Measurements from ENCODE around the gene TMEM187. TPM values are rescaled to one million over a fixed set of nuclear protein-coding genes. Genes with fewer than 3 reads are reported as not detected.

The TMEM187 gene
- polyA plus RNA-seq, 2 of the 4 experiments (the other 2 are of a cell fraction), result 7.8 to 10.6 TPM

- Histone ChIP-seq H3K9me3 (no peaks in the 10 kb centered on the region), H3K27ac (no peak overlapping the region), H3K4me2 (no peak overlapping the region), H3K4me3 (no peak overlapping the region), H3K4me1 (peaks cover 10% of the 10 kb centered on the region; the same call in 2 of the 3 replicates)
- WGBS (ENCODE audit: missing lambda C conversion rate), result 69% methylated on average over 4 of the region's 4 CpGs
- no peak for ATAC-seq
- CTCF ChIA-PET, result interaction anchor here (0.8 to 1.5 kb wide), 2 partner anchors 29 to 38 kb away, joined by 3 read pairs; no protein-coding TSS in a partner anchor
- no peak for FAIRE-seq
- POLR2A ChIA-PET, result no interaction called here
- DNase-seq (ENCODE audit: low read depth in 1 of 2, low spot score in 1 of 2), result no peak
- TF ChIP-seq GATA3 (IDR thresholded peaks at IDR 0.05; ENCODE audit: borderline replicate concordance), result no peak
- no peak for TF ChIP-seq HDAC2 (IDR thresholded peaks at IDR 0.05)
- TF ChIP-seq RAD21 (conservative IDR thresholded peaks at IDR 0.05 in 1 of 2, IDR thresholded peaks at IDR 0.05 in 1 of 2), result no peak
- TF ChIP-seq ZC3H11A (IDR thresholded peaks at IDR 0.05), result no peak
- TF ChIP-seq CHD2 (IDR thresholded peaks at IDR 0.05; ENCODE audit: low read length, partially characterized antibody), result no peak
- no peak for TF ChIP-seq MAX (IDR thresholded peaks at IDR 0.05)
- no peak for TF ChIP-seq HMGXB4 (CRISPR knock-in tag; IDR thresholded peaks at IDR 0.05; ENCODE audit: borderline replicate concordance)
- TF ChIP-seq KDM5A (IDR thresholded peaks at IDR 0.05), result no peak
- no peak for TF ChIP-seq CTCF (IDR thresholded peaks at IDR 0.05)
- no peak for TF ChIP-seq HEYL (CRISPR knock-in tag; IDR thresholded peaks at IDR 0.05)
- TF ChIP-seq BHLHE40 (IDR thresholded peaks at IDR 0.05; ENCODE audit: low read depth, low read length), result no peak
- TF ChIP-seq KDM1A (IDR thresholded peaks at IDR 0.05; ENCODE audit: low read depth), result no peak
Observed at GRCh38 chrX:154008521-154008920, 36.0 kb downstream of the TMEM187 start.

GRCh38 chrX:154010330-154011087, 38.0 kb downstream of the TMEM187 start:
- TF ChIP-seq POLR2AphosphoS2 (conservative IDR thresholded peaks at IDR 0.05; ENCODE audit: low read length) (0 out of 2 replicates have a peak, but pooled peaks have one; percentile 49), PBX3 (IDR thresholded peaks at IDR 0.05) (no peak)
- 87% methylated on average over 18 of the region's 18 CpGs for WGBS (ENCODE audit: missing lambda C conversion rate)
- POLR2A ChIA-PET, result no interaction called here

More at GRCh38 chrX:154010330-154011087, 38.0 kb downstream of the TMEM187 start:
- Histone ChIP-seq H3K27ac (peak overlapping the region in 1 of 2 experiments; percentile 51; a peak in 2 of 6 replicates), H3K4me3 (no peak overlapping the region), H3K4me1 (peaks cover 13% of the 10 kb centered on the region; the same call in 2 of the 3 replicates), H3K4me2 (no peak overlapping the region), H3K9me3 (no peaks in the 10 kb centered on the region)
- FAIRE-seq (no peak), DNase-seq (ENCODE audit: low read depth in 1 of 2, low spot score in 1 of 2) (peak in 1 of 2 experiments; percentile 21), ATAC-seq (0 out of 6 replicates have a peak, but pooled peaks of 1 of the 2 experiments have one; percentile 26)
- CTCF ChIA-PET, result interaction anchor here (0.7 to 1.3 kb wide), 3 partner anchors 8 to 362 kb away, joined by 3 to 6 read pairs (median 4); no protein-coding TSS in a partner anchor

Measured in A549 (cell line).